H1 (cell line): ENCODE results near the gene ACSF2. TPM values are rescaled to one million over a fixed set of nuclear protein-coding genes. Genes with fewer than 3 reads are reported as not detected.

Experiments
- polyA plus RNA-seq, 7 experiments: library from polyadenylated mRNA; depleted of rRNA in 3 of 7; stranded (reverse) in 5 of 7; unstranded in 2 of 7; fragments of >200 nt in 5 of 7; fragments of 200-250 nt in 2 of 7; gene quantifications; 1 replicate in 5 of 7; 2 replicates in 1 of 7; 4 replicates in 1 of 7; pipeline versions ENCODE4 v1.2.1 to v1.2.3, GENCODE V29; 2011 to 2013; ENCODE audit warnings: missing spikeins in 2 of 7, mixed read lengths in 2 of 7
- total RNA-seq: library from RNA; stranded (reverse); fragmentation: NEBNext Ultra II Directional; extraction: Animal tissue kit (Norgen Biotek cat#: 25700); gene quantifications from 2 replicates; pipeline ENCODE4 v1.2.1, GENCODE V29; 2021
- TF ChIP-seq, protein P1 (sequence below): fragments of 300-600 bp; sonication (generic); IDR thresholded peaks from 2 replicates; pipeline ENCODE4 v1.7.1; 2012; ENCODE audit warnings: low read length, moderate library complexity, mild to moderate bottlenecking, inconsistent platforms; ENCODE audit not compliant: insufficient replicate concordance

The ACSF2 gene
- total and polyA plus RNA-seq, 2 of the 8 experiments (the other 6 are each of a cell fraction or from before 2014, with no cell fraction given): 14.5 to 16.3 TPM

DNA sequence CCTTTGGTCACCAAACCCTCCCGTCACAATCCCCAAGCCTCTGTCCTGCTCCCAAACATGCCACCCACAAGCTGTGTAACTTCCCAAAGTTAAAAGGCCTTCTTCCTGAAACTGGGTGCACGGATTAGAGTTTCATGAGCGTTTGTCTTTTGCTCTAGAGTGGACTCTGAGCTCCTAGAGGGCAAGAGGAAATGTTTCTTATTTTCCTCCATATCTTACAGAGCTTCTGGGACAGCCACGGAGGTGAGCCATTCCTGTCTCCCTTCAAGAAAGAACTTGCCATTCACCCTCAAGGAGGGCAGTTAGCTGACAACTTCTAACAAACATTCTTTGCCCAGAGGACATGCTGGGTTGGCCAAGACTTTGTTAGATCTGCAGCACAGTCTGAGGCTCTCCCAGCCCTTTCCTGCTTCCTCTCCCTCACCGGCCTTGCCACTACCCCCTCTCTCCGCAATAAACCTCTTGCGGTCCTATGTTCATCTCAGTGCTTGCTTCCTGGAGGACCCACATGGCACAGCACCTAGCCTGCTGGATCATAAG is 79.6 kb downstream of the ACSF2 start (continued):
- TF ChIP-seq, protein P1, sequence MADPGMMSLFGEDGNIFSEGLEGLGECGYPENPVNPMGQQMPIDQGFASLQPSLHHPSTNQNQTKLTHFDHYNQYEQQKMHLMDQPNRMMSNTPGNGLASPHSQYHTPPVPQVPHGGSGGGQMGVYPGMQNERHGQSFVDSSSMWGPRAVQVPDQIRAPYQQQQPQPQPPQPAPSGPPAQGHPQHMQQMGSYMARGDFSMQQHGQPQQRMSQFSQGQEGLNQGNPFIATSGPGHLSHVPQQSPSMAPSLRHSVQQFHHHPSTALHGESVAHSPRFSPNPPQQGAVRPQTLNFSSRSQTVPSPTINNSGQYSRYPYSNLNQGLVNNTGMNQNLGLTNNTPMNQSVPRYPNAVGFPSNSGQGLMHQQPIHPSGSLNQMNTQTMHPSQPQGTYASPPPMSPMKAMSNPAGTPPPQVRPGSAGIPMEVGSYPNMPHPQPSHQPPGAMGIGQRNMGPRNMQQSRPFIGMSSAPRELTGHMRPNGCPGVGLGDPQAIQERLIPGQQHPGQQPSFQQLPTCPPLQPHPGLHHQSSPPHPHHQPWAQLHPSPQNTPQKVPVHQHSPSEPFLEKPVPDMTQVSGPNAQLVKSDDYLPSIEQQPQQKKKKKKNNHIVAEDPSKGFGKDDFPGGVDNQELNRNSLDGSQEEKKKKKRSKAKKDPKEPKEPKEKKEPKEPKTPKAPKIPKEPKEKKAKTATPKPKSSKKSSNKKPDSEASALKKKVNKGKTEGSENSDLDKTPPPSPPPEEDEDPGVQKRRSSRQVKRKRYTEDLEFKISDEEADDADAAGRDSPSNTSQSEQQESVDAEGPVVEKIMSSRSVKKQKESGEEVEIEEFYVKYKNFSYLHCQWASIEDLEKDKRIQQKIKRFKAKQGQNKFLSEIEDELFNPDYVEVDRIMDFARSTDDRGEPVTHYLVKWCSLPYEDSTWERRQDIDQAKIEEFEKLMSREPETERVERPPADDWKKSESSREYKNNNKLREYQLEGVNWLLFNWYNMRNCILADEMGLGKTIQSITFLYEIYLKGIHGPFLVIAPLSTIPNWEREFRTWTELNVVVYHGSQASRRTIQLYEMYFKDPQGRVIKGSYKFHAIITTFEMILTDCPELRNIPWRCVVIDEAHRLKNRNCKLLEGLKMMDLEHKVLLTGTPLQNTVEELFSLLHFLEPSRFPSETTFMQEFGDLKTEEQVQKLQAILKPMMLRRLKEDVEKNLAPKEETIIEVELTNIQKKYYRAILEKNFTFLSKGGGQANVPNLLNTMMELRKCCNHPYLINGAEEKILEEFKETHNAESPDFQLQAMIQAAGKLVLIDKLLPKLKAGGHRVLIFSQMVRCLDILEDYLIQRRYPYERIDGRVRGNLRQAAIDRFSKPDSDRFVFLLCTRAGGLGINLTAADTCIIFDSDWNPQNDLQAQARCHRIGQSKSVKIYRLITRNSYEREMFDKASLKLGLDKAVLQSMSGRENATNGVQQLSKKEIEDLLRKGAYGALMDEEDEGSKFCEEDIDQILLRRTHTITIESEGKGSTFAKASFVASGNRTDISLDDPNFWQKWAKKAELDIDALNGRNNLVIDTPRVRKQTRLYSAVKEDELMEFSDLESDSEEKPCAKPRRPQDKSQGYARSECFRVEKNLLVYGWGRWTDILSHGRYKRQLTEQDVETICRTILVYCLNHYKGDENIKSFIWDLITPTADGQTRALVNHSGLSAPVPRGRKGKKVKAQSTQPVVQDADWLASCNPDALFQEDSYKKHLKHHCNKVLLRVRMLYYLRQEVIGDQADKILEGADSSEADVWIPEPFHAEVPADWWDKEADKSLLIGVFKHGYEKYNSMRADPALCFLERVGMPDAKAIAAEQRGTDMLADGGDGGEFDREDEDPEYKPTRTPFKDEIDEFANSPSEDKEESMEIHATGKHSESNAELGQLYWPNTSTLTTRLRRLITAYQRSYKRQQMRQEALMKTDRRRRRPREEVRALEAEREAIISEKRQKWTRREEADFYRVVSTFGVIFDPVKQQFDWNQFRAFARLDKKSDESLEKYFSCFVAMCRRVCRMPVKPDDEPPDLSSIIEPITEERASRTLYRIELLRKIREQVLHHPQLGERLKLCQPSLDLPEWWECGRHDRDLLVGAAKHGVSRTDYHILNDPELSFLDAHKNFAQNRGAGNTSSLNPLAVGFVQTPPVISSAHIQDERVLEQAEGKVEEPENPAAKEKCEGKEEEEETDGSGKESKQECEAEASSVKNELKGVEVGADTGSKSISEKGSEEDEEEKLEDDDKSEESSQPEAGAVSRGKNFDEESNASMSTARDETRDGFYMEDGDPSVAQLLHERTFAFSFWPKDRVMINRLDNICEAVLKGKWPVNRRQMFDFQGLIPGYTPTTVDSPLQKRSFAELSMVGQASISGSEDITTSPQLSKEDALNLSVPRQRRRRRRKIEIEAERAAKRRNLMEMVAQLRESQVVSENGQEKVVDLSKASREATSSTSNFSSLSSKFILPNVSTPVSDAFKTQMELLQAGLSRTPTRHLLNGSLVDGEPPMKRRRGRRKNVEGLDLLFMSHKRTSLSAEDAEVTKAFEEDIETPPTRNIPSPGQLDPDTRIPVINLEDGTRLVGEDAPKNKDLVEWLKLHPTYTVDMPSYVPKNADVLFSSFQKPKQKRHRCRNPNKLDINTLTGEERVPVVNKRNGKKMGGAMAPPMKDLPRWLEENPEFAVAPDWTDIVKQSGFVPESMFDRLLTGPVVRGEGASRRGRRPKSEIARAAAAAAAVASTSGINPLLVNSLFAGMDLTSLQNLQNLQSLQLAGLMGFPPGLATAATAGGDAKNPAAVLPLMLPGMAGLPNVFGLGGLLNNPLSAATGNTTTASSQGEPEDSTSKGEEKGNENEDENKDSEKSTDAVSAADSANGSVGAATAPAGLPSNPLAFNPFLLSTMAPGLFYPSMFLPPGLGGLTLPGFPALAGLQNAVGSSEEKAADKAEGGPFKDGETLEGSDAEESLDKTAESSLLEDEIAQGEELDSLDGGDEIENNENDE: no peak
